ENCODE data around the gene PROX1. TPM values are rescaled to one million over a fixed set of nuclear protein-coding genes. Genes with fewer than 3 reads are reported as not detected.
A peak's percentile ranks its signal among the peaks of the same experiment; 100 is the strongest.

PROX1 gene
- total RNA-seq, 1 donor from 2014 or later: 5.0 TPM

- Histone ChIP-seq H3K27ac (no peak overlapping the region), H4K20me1 (ENCODE audit: low read depth) (no peaks in the 10 kb centered on the region), H3K4me1 (peaks cover 58% of the 10 kb centered on the region), H3K27me3 (no peaks in the 10 kb centered on the region), H3K36me3 (no peaks in the 10 kb centered on the region), H3K4me3 (no peak overlapping the region), H3K4me2 (peak overlapping the region; percentile 43), H3K79me2 (ENCODE audit: low read depth) (no peaks in the 10 kb centered on the region), H3K9ac (no peak overlapping the region), H3K9me3 (ENCODE audit: low read depth) (no peaks in the 10 kb centered on the region), H3F3A (ENCODE audit: low read depth) (peaks cover 14% of the 10 kb centered on the region), H2AFZ (replicated peaks) (no peak overlapping the region)
- Mint-ChIP-seq H3K36me3 (peaks cover 2% of the 10 kb centered on the region), H3K27ac (no peak overlapping the region), H3K27me3 (ENCODE audit: insufficient read depth, low read depth) (no peaks in the 10 kb centered on the region), H3K4me3 (no peak overlapping the region), H3K9me3 (no peaks in the 10 kb centered on the region), H3K4me1 (peaks cover 50% of the 10 kb centered on the region)
- TF ChIP-seq EZH2 (IDR thresholded peaks at IDR 0.05) (no peak), EZH2phosphoT487 (IDR thresholded peaks at IDR 0.05) (no peak), CTCF (IDR thresholded peaks at IDR 0.05) (no peak)
- DNase-seq (ENCODE audit: low spot score): no peak
Measured at GRCh38 chr1:214027498-214027897, 39.7 kb downstream of the PROX1 start.

- Histone ChIP-seq H3K4me2 (peak overlapping the region; percentile 36), H3K9ac (no peak overlapping the region), H2AFZ (replicated peaks) (no peak overlapping the region), H3K4me1 (peaks cover 52% of the 10 kb centered on the region), H3K36me3 (no peaks in the 10 kb centered on the region), H3K27ac (no peak overlapping the region), H3F3A (ENCODE audit: low read depth) (peaks cover 14% of the 10 kb centered on the region), H3K27me3 (no peaks in the 10 kb centered on the region), H3K79me2 (ENCODE audit: low read depth) (no peaks in the 10 kb centered on the region), H3K9me3 (ENCODE audit: low read depth) (no peaks in the 10 kb centered on the region), H4K20me1 (ENCODE audit: low read depth) (no peaks in the 10 kb centered on the region), H3K4me3 (no peak overlapping the region)
- no peak overlapping the region for H3K27ac Mint-ChIP-seq
- peaks cover 2% of the 10 kb centered on the region for H3K36me3 Mint-ChIP-seq
- DNase-seq (ENCODE audit: low spot score): no peak
- peaks cover 54% of the 10 kb centered on the region for H3K4me1 Mint-ChIP-seq
- no peaks in the 10 kb centered on the region for H3K9me3 Mint-ChIP-seq
- no peak for TF ChIP-seq EZH2 (IDR thresholded peaks at IDR 0.05)
- H3K4me3 Mint-ChIP-seq: no peak overlapping the region
- no peaks in the 10 kb centered on the region for H3K27me3 Mint-ChIP-seq (ENCODE audit: insufficient read depth, low read depth)
Measured at GRCh38 chr1:214028095-214028494, 40.3 kb downstream of the PROX1 start.

GRCh38 chr1:214028649-214029406, 41.1 kb downstream of the PROX1 start:
- H3K27ac Mint-ChIP-seq: no peak overlapping the region
- Histone ChIP-seq H3K79me2 (ENCODE audit: low read depth) (no peaks in the 10 kb centered on the region), H4K20me1 (ENCODE audit: low read depth) (no peaks in the 10 kb centered on the region), H3F3A (ENCODE audit: low read depth) (peaks cover 14% of the 10 kb centered on the region), H3K4me3 (no peak overlapping the region), H3K4me2 (peak overlapping the region; percentile 59), H3K27ac (no peak overlapping the region), H2AFZ (replicated peaks) (no peak overlapping the region), H3K4me1 (peaks cover 52% of the 10 kb centered on the region), H3K9me3 (ENCODE audit: low read depth) (no peaks in the 10 kb centered on the region), H3K36me3 (no peaks in the 10 kb centered on the region), H3K27me3 (no peaks in the 10 kb centered on the region), H3K9ac (no peak overlapping the region)
- H3K4me1 Mint-ChIP-seq: peaks cover 54% of the 10 kb centered on the region
- TF ChIP-seq EZH2phosphoT487 (IDR thresholded peaks at IDR 0.05) (no peak), CTCF (IDR thresholded peaks at IDR 0.05) (no peak), EZH2 (IDR thresholded peaks at IDR 0.05) (no peak)
- DNase-seq (ENCODE audit: low spot score): no peak
- peaks cover 2% of the 10 kb centered on the region for H3K36me3 Mint-ChIP-seq
- H3K9me3 Mint-ChIP-seq: no peaks in the 10 kb centered on the region
- no peak overlapping the region for H3K4me3 Mint-ChIP-seq
- H3K27me3 Mint-ChIP-seq (ENCODE audit: insufficient read depth, low read depth): no peaks in the 10 kb centered on the region

GRCh38 chr1:214029796-214030195, 42.0 kb downstream of the PROX1 start:
- H3K9me3 Mint-ChIP-seq: no peaks in the 10 kb centered on the region
- peaks cover 52% of the 10 kb centered on the region for H3K4me1 ChIP-seq
- H4K20me1 ChIP-seq (ENCODE audit: low read depth): no peaks in the 10 kb centered on the region
- peaks cover 14% of the 10 kb centered on the region for H3F3A ChIP-seq (ENCODE audit: low read depth)
- DNase-seq (ENCODE audit: low spot score): peak; percentile 87
- H3K9me3 ChIP-seq (ENCODE audit: low read depth): no peaks in the 10 kb centered on the region
- H3K27ac Mint-ChIP-seq: peak overlapping the region; percentile 39
- no peaks in the 10 kb centered on the region for H3K27me3 ChIP-seq
- no peaks in the 10 kb centered on the region for H3K79me2 ChIP-seq (ENCODE audit: low read depth)
- no peak overlapping the region for H3K9ac ChIP-seq
- TF ChIP-seq EZH2phosphoT487 (IDR thresholded peaks at IDR 0.05): no peak
- no peak for TF ChIP-seq CTCF (IDR thresholded peaks at IDR 0.05)
- no peak for TF ChIP-seq EZH2 (IDR thresholded peaks at IDR 0.05)
- H3K4me1 Mint-ChIP-seq: peaks cover 54% of the 10 kb centered on the region
- H3K4me3 ChIP-seq: peak overlapping the region; percentile 7
- no peaks in the 10 kb centered on the region for H3K27me3 Mint-ChIP-seq (ENCODE audit: insufficient read depth, low read depth)
- H2AFZ ChIP-seq (replicated peaks): no peak overlapping the region
- peak overlapping the region; percentile 59 for H3K4me2 ChIP-seq
- H3K27ac ChIP-seq: no peak overlapping the region
- H3K36me3 ChIP-seq: no peaks in the 10 kb centered on the region
- H3K4me3 Mint-ChIP-seq: no peak overlapping the region
- H3K36me3 Mint-ChIP-seq: peaks cover 2% of the 10 kb centered on the region

Measured in neural progenitor cell (in vitro differentiated cells).